HG03280 (cell line): ENCODE data around the gene NPAS3.

Experiments used
- ATAC-seq: cut with Tn5 transposase; IDR thresholded peaks from one replicate; pipeline ENCODE4 v1.9.1; 2021; ENCODE audit warnings: mild to moderate bottlenecking, moderate library complexity; ENCODE audit not compliant: unreplicated experiment

NPAS3 gene

GRCh38 chr14:33163109-33163508 is 224.4 kb downstream of the NPAS3 start:
- ATAC-seq = no peak

- no peak for ATAC-seq
Measured at GRCh38 chr14:33163600-33163999, 224.9 kb downstream of the NPAS3 start.

GRCh38 chr14:33165144-33165925 is 226.7 kb downstream of the NPAS3 start:
- no peak for ATAC-seq

GRCh38 chr14:33165926-33166289 is 227.2 kb downstream of the NPAS3 start:
- no peak for ATAC-seq

- no peak for ATAC-seq
Measured at GRCh38 chr14:33175951-33176350, 237.3 kb downstream of the NPAS3 start.

GRCh38 chr14:33184587-33184986 is 245.9 kb downstream of the NPAS3 start:
- no peak for ATAC-seq

GRCh38 chr14:33186656-33187055 is 248.0 kb downstream of the NPAS3 start:
- no peak for ATAC-seq

- no peak for ATAC-seq
Measured at GRCh38 chr14:33188880-33189279, 250.2 kb downstream of the NPAS3 start.

- no peak for ATAC-seq
Measured at GRCh38 chr14:33191855-33192254, 253.2 kb downstream of the NPAS3 start.

GRCh38 chr14:33194551-33194950 is 255.9 kb downstream of the NPAS3 start:
- no peak for ATAC-seq

- no peak for ATAC-seq
Measured at GRCh38 chr14:33198684-33199083, 260.0 kb downstream of the NPAS3 start.

GRCh38 chr14:33201116-33201515 is 262.4 kb downstream of the NPAS3 start:
- no peak for ATAC-seq

- no peak for ATAC-seq
Measured at GRCh38 chr14:33206981-33207380, 268.3 kb downstream of the NPAS3 start.

- no peak for ATAC-seq
Measured at GRCh38 chr14:33207467-33208017, 268.9 kb downstream of the NPAS3 start.

GRCh38 chr14:33210311-33210710 is 271.6 kb downstream of the NPAS3 start:
- no peak for ATAC-seq

- ATAC-seq = no peak
Measured at GRCh38 chr14:33218026-33218425, 279.3 kb downstream of the NPAS3 start.

GRCh38 chr14:33219957-33220356 is 281.3 kb downstream of the NPAS3 start:
- ATAC-seq = no peak

GRCh38 chr14:33229269-33229929 is 290.7 kb downstream of the NPAS3 start:
- ATAC-seq = no peak

GRCh38 chr14:33230021-33230420 is 291.3 kb downstream of the NPAS3 start:
- no peak for ATAC-seq

- ATAC-seq = no peak
Measured at GRCh38 chr14:33232031-33232430, 293.4 kb downstream of the NPAS3 start.

- no peak for ATAC-seq
Measured at GRCh38 chr14:33237115-33237740, 298.5 kb downstream of the NPAS3 start.

GRCh38 chr14:33239465-33239864 is 300.8 kb downstream of the NPAS3 start:
- ATAC-seq = no peak
